GM23338 (cell line): ENCODE results near the gene CAND1. TPM values are rescaled to one million over a fixed set of nuclear protein-coding genes. Genes with fewer than 3 reads are reported as not detected.

ENCODE experiments used
- ATAC-seq: fragments of 200-7000 bp; cut with Tn5 transposase; 3 replicates; pipeline ENCODE4 v1.9.1; 2020
- DNase-seq: peaks from one replicate; pipeline ENCODE4 v3.0.0-alpha.2; 2015; ENCODE audit warnings: low spot score
- H2AFZ ChIP-seq: fragments of 200-600 bp; sonication (generic); 2 replicates; pipeline ENCODE4 v1.8.0; 2016; ENCODE audit warnings: antibody characterized with exemption, mild to moderate bottlenecking, moderate library complexity
- H3F3A ChIP-seq: fragments of 200-600 bp; sonication (generic); replicated peaks from 2 replicates; pipeline ENCODE4 v1.8.0; 2017; ENCODE audit warnings: antibody characterized with exemption, mixed run types, low read depth
- H3K27ac ChIP-seq: fragments of 200-600 bp; sonication (generic); 2 replicates; pipeline ENCODE4 v1.6.1; 2016; ENCODE audit warnings: low read depth
- H3K27me3 ChIP-seq: fragments of 200-600 bp; sonication (generic); 2 replicates; pipeline ENCODE4 v1.8.0; 2016; ENCODE audit warnings: mild to moderate bottlenecking, mixed run types, moderate library complexity; ENCODE audit not compliant: insufficient read depth
- H3K36me3 ChIP-seq: fragments of 200-600 bp; sonication (generic); 2 replicates; pipeline ENCODE4 v1.8.0; 2016; ENCODE audit warnings: mild to moderate bottlenecking; ENCODE audit not compliant: insufficient read depth
- H3K4me1 ChIP-seq: fragments of 200-600 bp; sonication (generic); 2 replicates; pipeline ENCODE4 v1.8.0; 2016; ENCODE audit warnings: mild to moderate bottlenecking, moderate library complexity; ENCODE audit not compliant: insufficient read depth
- H3K4me2 ChIP-seq: fragments of 200-600 bp; sonication (generic); 2 replicates; pipeline ENCODE4 v1.7.1; 2017; ENCODE audit warnings: mixed run types
- H3K4me3 ChIP-seq: fragments of 200-600 bp; sonication (generic); 2 replicates; pipeline ENCODE4 v1.6.1; 2016; ENCODE audit warnings: mixed run types
- H3K79me2 ChIP-seq: fragments of 200-600 bp; sonication (generic); replicated peaks from 2 replicates; pipeline ENCODE4 v1.8.0; 2017; ENCODE audit warnings: mild to moderate bottlenecking; ENCODE audit not compliant: insufficient read depth
- H3K9me2 ChIP-seq: fragments of 200-600 bp; sonication (generic); 2 replicates; pipeline ENCODE4 v1.8.0; 2017; ENCODE audit not compliant: insufficient read depth
- H4K20me1 ChIP-seq: fragments of 200-600 bp; sonication (generic); replicated peaks from 2 replicates; pipeline ENCODE4 v1.8.0; 2017; ENCODE audit warnings: mild to moderate bottlenecking; ENCODE audit not compliant: insufficient read depth
- H3K27ac Mint-ChIP-seq: 2 replicates; pipeline ENCODE4 v1.8.0; 2020; ENCODE audit warnings: inconsistent platforms, mild to moderate bottlenecking, moderate library complexity, mixed read lengths
- H3K27me3 Mint-ChIP-seq: 3 replicates; pipeline ENCODE4 v1.8.0; 2022; ENCODE audit warnings: low read depth, mild to moderate bottlenecking, moderate library complexity, mixed read lengths, inconsistent platforms; ENCODE audit not compliant: insufficient read depth, poor library complexity
- H3K36me3 Mint-ChIP-seq: 3 replicates; pipeline ENCODE4 v1.8.0; 2021; ENCODE audit warnings: low read depth, mild to moderate bottlenecking, inconsistent platforms, moderate library complexity, mixed read lengths
- H3K4me1 Mint-ChIP-seq: 3 replicates; pipeline ENCODE4 v1.8.0; 2020; ENCODE audit warnings: mild to moderate bottlenecking, inconsistent platforms, mixed read lengths
- H3K4me3 Mint-ChIP-seq: 3 replicates; pipeline ENCODE4 v1.8.0; 2021; ENCODE audit warnings: moderate library complexity, mild to moderate bottlenecking, inconsistent platforms, mixed read lengths
- H3K9me3 Mint-ChIP-seq: 3 replicates; pipeline ENCODE4 v1.8.0; 2020; ENCODE audit warnings: moderate library complexity, mild to moderate bottlenecking, inconsistent platforms, mixed read lengths
- CREB1 ChIP-seq: fragments of 250-450 bp; sonication (Bioruptor Pico); IDR thresholded peaks from 2 replicates; pipeline ENCODE4 v1.5.0; 2020; ENCODE audit warnings: low read depth, mild to moderate bottlenecking, moderate library complexity
- ETS1 ChIP-seq: IDR thresholded peaks from 2 replicates; pipeline ENCODE4 v1.6.1; 2016; ENCODE audit warnings: antibody characterized with exemption
- EZH2phosphoT487 ChIP-seq: fragments of 200-600 bp; sonication (generic); IDR thresholded peaks from one replicate; pipeline ENCODE4 v1.8.1; 2018; ENCODE audit warnings: antibody characterized with exemption; ENCODE audit not compliant: unreplicated experiment
- NANOG ChIP-seq: IDR thresholded peaks from 2 replicates; pipeline ENCODE4 v1.6.1; 2016; ENCODE audit warnings: antibody characterized with exemption, borderline replicate concordance
- STAT1 ChIP-seq: IDR thresholded peaks from one replicate; pipeline ENCODE4 v1.6.1; 2016; ENCODE audit warnings: antibody characterized with exemption; ENCODE audit not compliant: unreplicated experiment
- ZNF114 ChIP-seq: fragments of 250-450 bp; sonication (Bioruptor Pico); IDR thresholded peaks from 2 replicates; pipeline ENCODE4 v1.5.0; 2020; ENCODE audit warnings: mild to moderate bottlenecking, moderate library complexity
- ZNF331 ChIP-seq: fragments of 250-450 bp; sonication (Bioruptor Pico); IDR thresholded peaks from 2 replicates; pipeline ENCODE4 v1.5.0; 2020; ENCODE audit warnings: low read depth, mild to moderate bottlenecking, moderate library complexity
- ZNF462 ChIP-seq: fragments of 250-450 bp; sonication (Bioruptor Pico); IDR thresholded peaks from 2 replicates; pipeline ENCODE4 v1.5.0; 2020; ENCODE audit warnings: mild to moderate bottlenecking, moderate library complexity
- polyA plus RNA-seq: library from polyadenylated mRNA; unstranded; fragments of >200 nt; fragmentation: Nextera tagmentation; extraction: Ambion mirVana; gene quantifications from 2 replicates; pipeline ENCODE4 v1.2.1, GENCODE V29; 2016
- total RNA-seq: library from RNA; depleted of rRNA; stranded (reverse); fragments of >200 nt; shearing (Covaris generic); gene quantifications from 2 replicates; pipeline ENCODE4 v1.2.3, GENCODE V29; 2014

Gene CAND1
- total and polyA plus RNA-seq, 2 experiments from 2014 or later: 71.4 to 151 TPM

- no peak for TF ChIP-seq ZNF462 (CRISPR knock-in tag)
- no peak for TF ChIP-seq ETS1
Observed at GRCh38 chr12:67327466-67327865, 58.3 kb downstream of the CAND1 start (continued).

GRCh38 chr12:67331123-67331522, 62.0 kb downstream of the CAND1 start:
- no peak overlapping the region for H3K27ac Mint-ChIP-seq
- no peaks in the 10 kb centered on the region for H3K36me3 Mint-ChIP-seq
- no peak for DNase-seq
- Histone ChIP-seq H3K4me1 (no peaks in the 10 kb centered on the region), H3F3A (no peaks in the 10 kb centered on the region), H4K20me1 (no peaks in the 10 kb centered on the region), H3K4me2 (no peak overlapping the region), H3K27ac (no peak overlapping the region), H3K79me2 (no peaks in the 10 kb centered on the region), H3K27me3 (no peaks in the 10 kb centered on the region), H3K4me3 (no peak overlapping the region), H3K36me3 (no peaks in the 10 kb centered on the region), H2AFZ (no peak overlapping the region), H3K9me2 (no peaks in the 10 kb centered on the region)
- no peaks in the 10 kb centered on the region for H3K27me3 Mint-ChIP-seq
- no peaks in the 10 kb centered on the region for H3K9me3 Mint-ChIP-seq
- no peak for ATAC-seq
- no peaks in the 10 kb centered on the region for H3K4me1 Mint-ChIP-seq
- H3K4me3 Mint-ChIP-seq: no peak overlapping the region
- TF ChIP-seq ZNF462 (CRISPR knock-in tag) (no peak), STAT1 (no peak), EZH2phosphoT487 (no peak), ZNF114 (CRISPR knock-in tag) (no peak), CREB1 (CRISPR knock-in tag) (no peak), ETS1 (no peak), ZNF331 (CRISPR knock-in tag) (no peak), NANOG (no peak)
